Measurements from ENCODE around the gene SCAMP1.

Gene SCAMP1

DNA sequence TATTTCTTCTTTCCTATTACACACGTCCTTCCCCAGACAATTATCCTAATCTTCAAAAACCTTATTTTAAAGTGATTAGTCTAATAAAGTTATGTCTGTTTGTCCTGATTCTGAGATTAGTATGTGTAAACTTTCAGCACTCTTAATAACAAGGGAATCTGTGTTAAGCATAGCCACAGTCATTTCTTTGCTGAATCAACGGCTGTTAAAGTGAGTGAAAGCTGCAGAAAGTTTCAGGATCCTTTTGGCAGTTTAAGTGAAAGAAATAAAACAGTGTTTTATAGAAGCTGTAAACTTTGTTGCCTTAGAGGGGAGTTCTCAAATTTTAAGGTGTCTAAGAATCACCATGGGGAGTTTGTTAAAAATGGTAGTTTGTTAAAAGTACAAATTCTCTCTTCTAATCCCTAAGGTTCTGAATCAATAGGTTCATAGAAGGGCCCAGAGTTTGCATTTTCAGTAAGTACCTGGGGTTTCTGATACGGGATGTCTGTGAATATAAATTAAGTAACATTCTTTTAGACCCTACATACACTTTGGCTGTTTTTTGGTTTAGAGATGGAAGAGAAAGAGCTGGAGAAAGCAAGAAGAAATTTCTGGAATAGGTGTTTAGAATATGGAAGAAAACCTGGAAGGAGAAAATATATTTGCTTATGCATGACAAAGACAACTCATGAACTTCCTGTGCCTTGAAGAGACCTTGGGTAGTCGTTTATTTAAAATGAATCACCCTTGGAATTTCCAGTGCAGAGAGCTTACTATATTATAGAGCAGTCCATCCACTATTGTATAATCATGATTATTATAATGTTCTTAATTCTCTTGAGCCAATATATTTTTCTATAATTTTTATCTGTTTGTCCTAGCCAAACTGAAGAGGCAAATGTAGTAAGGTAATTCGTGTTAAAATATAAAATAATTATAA lies 45.7 kb downstream of the SCAMP1 start:
- H3K4me2 ChIP-seq (ENCODE audit: low read length): no peak overlapping the region
- TF ChIP-seq EZH2 (IDR thresholded peaks at IDR 0.05; ENCODE audit: borderline replicate concordance, low read length): no peak
- TF ChIP-seq, protein P1, sequence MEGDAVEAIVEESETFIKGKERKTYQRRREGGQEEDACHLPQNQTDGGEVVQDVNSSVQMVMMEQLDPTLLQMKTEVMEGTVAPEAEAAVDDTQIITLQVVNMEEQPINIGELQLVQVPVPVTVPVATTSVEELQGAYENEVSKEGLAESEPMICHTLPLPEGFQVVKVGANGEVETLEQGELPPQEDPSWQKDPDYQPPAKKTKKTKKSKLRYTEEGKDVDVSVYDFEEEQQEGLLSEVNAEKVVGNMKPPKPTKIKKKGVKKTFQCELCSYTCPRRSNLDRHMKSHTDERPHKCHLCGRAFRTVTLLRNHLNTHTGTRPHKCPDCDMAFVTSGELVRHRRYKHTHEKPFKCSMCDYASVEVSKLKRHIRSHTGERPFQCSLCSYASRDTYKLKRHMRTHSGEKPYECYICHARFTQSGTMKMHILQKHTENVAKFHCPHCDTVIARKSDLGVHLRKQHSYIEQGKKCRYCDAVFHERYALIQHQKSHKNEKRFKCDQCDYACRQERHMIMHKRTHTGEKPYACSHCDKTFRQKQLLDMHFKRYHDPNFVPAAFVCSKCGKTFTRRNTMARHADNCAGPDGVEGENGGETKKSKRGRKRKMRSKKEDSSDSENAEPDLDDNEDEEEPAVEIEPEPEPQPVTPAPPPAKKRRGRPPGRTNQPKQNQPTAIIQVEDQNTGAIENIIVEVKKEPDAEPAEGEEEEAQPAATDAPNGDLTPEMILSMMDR (IDR thresholded peaks at IDR 0.05; ENCODE audit: low read length): no peak
- H3K36me3 ChIP-seq (ENCODE audit: insufficient read depth, low read length): peaks cover 26% of the 10 kb centered on the region
- H4K20me1 ChIP-seq (ENCODE audit: insufficient read depth, low read length): no peaks in the 10 kb centered on the region
- no peak overlapping the region for H2AFZ ChIP-seq (ENCODE audit: low read length)
- H3K4me1 ChIP-seq (ENCODE audit: insufficient read depth, low read length, severe bottlenecking): no peaks in the 10 kb centered on the region
- H3K9ac ChIP-seq (ENCODE audit: low read length): no peak overlapping the region
- no peaks in the 10 kb centered on the region for H3K9me2 ChIP-seq (ENCODE audit: low read depth, low read length)
- H3F3A ChIP-seq (ENCODE audit: insufficient read depth, low read length): no peaks in the 10 kb centered on the region
- H3K27me3 ChIP-seq (ENCODE audit: insufficient read depth, low read length): no peaks in the 10 kb centered on the region
- peaks cover 47% of the 10 kb centered on the region for H3K79me2 ChIP-seq (ENCODE audit: insufficient read depth, low read length)
- H3K4me3 ChIP-seq (ENCODE audit: low read depth, low read length, poor library complexity, severe bottlenecking): no peak overlapping the region
- no peaks in the 10 kb centered on the region for H3K9me3 ChIP-seq (ENCODE audit: low read length)
- no peak overlapping the region for H3K27ac ChIP-seq (ENCODE audit: low read depth, low read length, poor library complexity, severe bottlenecking)

DNA sequence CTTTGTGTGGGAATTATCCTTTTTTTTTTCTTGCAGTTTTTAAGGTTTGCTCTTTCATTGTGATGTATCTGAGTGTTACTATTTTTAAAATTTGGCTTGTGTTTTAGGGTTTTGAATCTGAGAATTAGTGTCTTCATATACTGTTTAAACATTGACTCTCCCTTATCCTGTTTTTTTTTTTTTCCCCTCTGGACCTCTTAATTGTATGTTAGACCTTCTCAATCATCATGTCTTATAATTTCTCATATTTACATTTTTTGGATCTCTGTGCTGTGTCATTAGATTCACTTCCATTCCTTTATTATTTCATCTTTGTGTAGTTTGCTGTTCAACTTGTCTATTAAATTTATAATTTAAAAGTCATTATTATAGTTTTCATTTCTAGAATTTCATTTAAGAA lies 47.0 kb downstream of the SCAMP1 start:
- H3K27ac ChIP-seq (ENCODE audit: low read depth, low read length, poor library complexity, severe bottlenecking): no peak overlapping the region
- no peak overlapping the region for H2AFZ ChIP-seq (ENCODE audit: low read length)
- no peak overlapping the region for H3K4me3 ChIP-seq (ENCODE audit: low read depth, low read length, poor library complexity, severe bottlenecking)
- peaks cover 47% of the 10 kb centered on the region for H3K79me2 ChIP-seq (ENCODE audit: insufficient read depth, low read length)
- H3F3A ChIP-seq (ENCODE audit: insufficient read depth, low read length): no peaks in the 10 kb centered on the region
- H3K9me3 ChIP-seq (ENCODE audit: low read length): 0 out of 2 replicates have a peak, but pooled peaks cover 2% of the 10 kb centered on the region
- H3K27me3 ChIP-seq (ENCODE audit: insufficient read depth, low read length): no peaks in the 10 kb centered on the region
- H3K9ac ChIP-seq (ENCODE audit: low read length): no peak overlapping the region
- H3K9me2 ChIP-seq (ENCODE audit: low read depth, low read length): no peaks in the 10 kb centered on the region
- TF ChIP-seq, protein P1 (IDR thresholded peaks at IDR 0.05; ENCODE audit: low read length): no peak
- no peak for TF ChIP-seq EZH2 (IDR thresholded peaks at IDR 0.05; ENCODE audit: borderline replicate concordance, low read length)
- H3K4me1 ChIP-seq (ENCODE audit: insufficient read depth, low read length, severe bottlenecking): no peaks in the 10 kb centered on the region
- H4K20me1 ChIP-seq (ENCODE audit: insufficient read depth, low read length): no peaks in the 10 kb centered on the region
- H3K36me3 ChIP-seq (ENCODE audit: insufficient read depth, low read length): peaks cover 26% of the 10 kb centered on the region
- H3K4me2 ChIP-seq (ENCODE audit: low read length): no peak overlapping the region

DNA sequence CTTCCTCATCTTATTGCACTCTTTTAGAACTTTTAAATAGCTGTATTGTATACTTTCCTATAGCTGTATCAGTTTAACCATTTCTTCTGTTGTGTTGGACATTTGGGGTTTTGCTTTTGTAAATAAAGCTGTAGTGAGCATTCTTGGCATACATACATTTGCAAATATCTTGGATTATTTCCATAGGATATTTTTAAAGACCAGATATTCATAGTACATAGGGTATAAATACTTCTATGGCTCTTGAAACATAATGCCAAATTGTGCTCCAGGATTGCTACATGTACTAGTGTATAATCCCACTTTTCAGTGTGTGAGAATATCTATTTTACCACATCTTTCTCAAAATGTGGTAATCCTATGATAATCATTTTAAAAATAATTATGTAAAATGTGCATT lies 51.2 kb downstream of the SCAMP1 start:
- Histone ChIP-seq H2AFZ (ENCODE audit: low read length) (no peak overlapping the region), H3K27me3 (ENCODE audit: insufficient read depth, low read length) (no peaks in the 10 kb centered on the region), H4K20me1 (ENCODE audit: insufficient read depth, low read length) (no peaks in the 10 kb centered on the region), H3K4me2 (ENCODE audit: low read length) (no peak overlapping the region), H3F3A (ENCODE audit: insufficient read depth, low read length) (no peaks in the 10 kb centered on the region), H3K9ac (ENCODE audit: low read length) (no peak overlapping the region), H3K36me3 (ENCODE audit: insufficient read depth, low read length) (peaks cover 39% of the 10 kb centered on the region), H3K4me1 (ENCODE audit: insufficient read depth, low read length, severe bottlenecking) (no peaks in the 10 kb centered on the region), H3K4me3 (ENCODE audit: low read depth, low read length, poor library complexity, severe bottlenecking) (no peak overlapping the region), H3K9me2 (ENCODE audit: low read depth, low read length) (no peaks in the 10 kb centered on the region), H3K9me3 (ENCODE audit: low read length) (0 out of 2 replicates have a peak, but pooled peaks cover 5% of the 10 kb centered on the region), H3K27ac (ENCODE audit: low read depth, low read length, poor library complexity, severe bottlenecking) (no peak overlapping the region), H3K79me2 (ENCODE audit: insufficient read depth, low read length) (peaks cover 48% of the 10 kb centered on the region)
- TF ChIP-seq EZH2 (IDR thresholded peaks at IDR 0.05; ENCODE audit: borderline replicate concordance, low read length): no peak
- TF ChIP-seq, protein P1 (IDR thresholded peaks at IDR 0.05; ENCODE audit: low read length): no peak

Measured in OCI-LY1 (cell line).